ENCODE measurements around the gene ITIH6.

ITIH6 gene

DNA sequence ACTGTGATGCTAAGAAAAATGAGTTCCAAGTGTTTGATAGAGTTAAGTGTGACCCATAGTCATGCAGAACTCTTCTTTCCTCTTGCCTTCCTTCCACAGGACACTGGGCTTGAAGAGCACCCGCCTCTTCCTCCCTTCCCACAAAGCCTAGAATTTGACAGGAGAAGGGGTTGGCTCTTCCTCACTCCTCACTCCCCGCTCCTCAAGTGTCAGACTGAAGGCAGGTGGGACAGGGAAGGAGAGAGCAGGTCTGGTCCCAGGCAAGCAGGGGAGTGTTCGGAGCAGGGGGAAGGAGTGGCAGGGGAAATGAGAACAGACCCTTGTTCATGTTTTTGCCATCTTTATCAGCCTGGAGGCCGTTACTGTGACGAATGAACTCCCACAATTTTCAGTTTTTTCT lies 20.2 kb upstream of the ITIH6 start:
- ChIA-PET POLR2A (no interaction called here), CTCF (no interaction called here)
- DNase-seq (ENCODE audit: extremely low spot score) = no peak
- TF ChIP-seq, protein P1, sequence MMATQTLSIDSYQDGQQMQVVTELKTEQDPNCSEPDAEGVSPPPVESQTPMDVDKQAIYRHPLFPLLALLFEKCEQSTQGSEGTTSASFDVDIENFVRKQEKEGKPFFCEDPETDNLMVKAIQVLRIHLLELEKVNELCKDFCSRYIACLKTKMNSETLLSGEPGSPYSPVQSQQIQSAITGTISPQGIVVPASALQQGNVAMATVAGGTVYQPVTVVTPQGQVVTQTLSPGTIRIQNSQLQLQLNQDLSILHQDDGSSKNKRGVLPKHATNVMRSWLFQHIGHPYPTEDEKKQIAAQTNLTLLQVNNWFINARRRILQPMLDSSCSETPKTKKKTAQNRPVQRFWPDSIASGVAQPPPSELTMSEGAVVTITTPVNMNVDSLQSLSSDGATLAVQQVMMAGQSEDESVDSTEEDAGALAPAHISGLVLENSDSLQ (IDR thresholded peaks at IDR 0.05) = no peak
- TF ChIP-seq ARNT (IDR thresholded peaks at IDR 0.05) (no peak), ZNF384 (IDR thresholded peaks at IDR 0.05) (no peak), SP1 (IDR thresholded peaks at IDR 0.05) (no peak), ELF4 (IDR thresholded peaks at IDR 0.05) (no peak), NFRKB (IDR thresholded peaks at IDR 0.05) (no peak), FOXA1 (IDR thresholded peaks at IDR 0.05) (no peak), L3MBTL2 (conservative IDR thresholded peaks at IDR 0.05) (no peak), HDGF (IDR thresholded peaks at IDR 0.05; ENCODE audit: borderline replicate concordance) (no peak), FOXK2 (IDR thresholded peaks at IDR 0.05) (no peak)

DNA sequence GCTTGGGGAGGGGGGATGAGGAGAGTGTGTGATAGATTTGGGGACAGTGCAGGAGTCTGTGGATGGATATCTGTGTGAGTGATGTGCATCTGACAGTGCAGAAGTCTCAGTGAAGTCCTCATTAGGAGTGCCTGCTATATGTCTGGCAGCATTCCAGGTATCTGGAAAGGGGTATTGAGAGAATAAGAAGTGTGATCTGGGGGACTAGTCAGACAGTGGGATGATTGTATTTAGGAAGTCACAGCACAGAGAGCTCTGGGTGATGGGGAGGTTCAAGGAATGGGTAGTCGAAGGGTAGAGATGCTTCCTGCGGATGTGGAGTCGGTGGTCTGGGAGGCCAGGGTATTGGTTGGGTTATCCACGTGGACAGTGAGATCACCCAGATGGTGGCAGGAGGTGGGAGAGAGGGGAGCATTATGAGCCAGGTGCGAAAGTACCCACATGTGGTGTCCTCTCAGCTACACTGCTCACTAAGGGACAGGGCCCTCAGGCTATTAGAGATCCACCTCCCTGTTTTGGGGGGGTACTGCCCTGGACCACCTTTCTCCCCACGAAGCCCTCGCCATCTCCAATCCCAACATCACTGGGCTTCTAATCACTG lies 19.3 kb upstream of the ITIH6 start:
- ChIA-PET CTCF (interaction anchor here (0.6 kb wide), 1 partner anchor 249 kb away, joined by 5 read pairs; no protein-coding TSS in a partner anchor), POLR2A (no interaction called here)
- DNase-seq (ENCODE audit: extremely low spot score) = no peak
- no peak for TF ChIP-seq FOXK2 (IDR thresholded peaks at IDR 0.05)
- no peak for TF ChIP-seq ARNT (IDR thresholded peaks at IDR 0.05)
- no peak for TF ChIP-seq HDGF (IDR thresholded peaks at IDR 0.05; ENCODE audit: borderline replicate concordance)
- TF ChIP-seq CTBP1 (IDR thresholded peaks at IDR 0.05; ENCODE audit: borderline replicate concordance) = no peak
- TF ChIP-seq SP1 (IDR thresholded peaks at IDR 0.05) = no peak
- TF ChIP-seq SUZ12 (IDR thresholded peaks at IDR 0.05) = no peak
- no peak for TF ChIP-seq TARDBP (IDR thresholded peaks at IDR 0.05)
- TF ChIP-seq ELF4 (IDR thresholded peaks at IDR 0.05) = no peak
- TF ChIP-seq LEF1 (IDR thresholded peaks at IDR 0.05; ENCODE audit: borderline replicate concordance) = no peak
- TF ChIP-seq FOXM1 (IDR thresholded peaks at IDR 0.05; ENCODE audit: borderline replicate concordance) = no peak
- TF ChIP-seq ZNF384 (IDR thresholded peaks at IDR 0.05) = no peak
- no peak for TF ChIP-seq L3MBTL2 (conservative IDR thresholded peaks at IDR 0.05)
- TF ChIP-seq BHLHE40 (IDR thresholded peaks at IDR 0.05; ENCODE audit: borderline replicate concordance) = no peak
- TF ChIP-seq, protein P1 (IDR thresholded peaks at IDR 0.05) = no peak
- no peak for TF ChIP-seq FOXA1 (IDR thresholded peaks at IDR 0.05)
- no peak for TF ChIP-seq NFRKB (IDR thresholded peaks at IDR 0.05)

DNA sequence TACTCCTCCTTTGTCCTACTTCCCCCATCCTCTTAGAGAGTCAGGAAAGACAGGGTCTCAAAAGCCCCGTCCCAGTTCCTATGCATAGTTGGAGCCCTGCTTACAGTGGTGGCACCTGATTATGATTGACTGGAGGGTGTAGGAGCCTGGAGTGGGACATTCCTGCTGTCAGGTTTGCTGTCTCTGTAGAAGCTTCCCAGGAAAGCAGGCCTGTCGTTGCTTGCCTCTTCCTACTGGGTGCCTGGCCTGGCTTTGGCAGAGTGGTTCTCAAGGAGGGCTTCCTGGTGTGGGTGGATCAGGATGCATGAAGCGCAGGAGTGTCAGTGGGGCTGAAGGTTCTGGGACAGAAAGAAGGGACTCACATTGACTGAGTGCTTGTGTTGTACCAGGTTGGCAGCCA lies 14.3 kb upstream of the ITIH6 start:
- TF ChIP-seq TARDBP (IDR thresholded peaks at IDR 0.05) (no peak), CTBP1 (IDR thresholded peaks at IDR 0.05; ENCODE audit: borderline replicate concordance) (no peak), LEF1 (IDR thresholded peaks at IDR 0.05; ENCODE audit: borderline replicate concordance) (no peak), ZNF384 (IDR thresholded peaks at IDR 0.05) (no peak), SUZ12 (IDR thresholded peaks at IDR 0.05) (no peak), FOXK2 (IDR thresholded peaks at IDR 0.05) (no peak), FOXM1 (IDR thresholded peaks at IDR 0.05; ENCODE audit: borderline replicate concordance) (no peak), FOXA1 (IDR thresholded peaks at IDR 0.05) (no peak), ELF4 (IDR thresholded peaks at IDR 0.05) (no peak)
- TF ChIP-seq, protein P1 (IDR thresholded peaks at IDR 0.05) = no peak
- no peak for DNase-seq (ENCODE audit: extremely low spot score)
- ChIA-PET POLR2A (no interaction called here), CTCF (no interaction called here)

DNA sequence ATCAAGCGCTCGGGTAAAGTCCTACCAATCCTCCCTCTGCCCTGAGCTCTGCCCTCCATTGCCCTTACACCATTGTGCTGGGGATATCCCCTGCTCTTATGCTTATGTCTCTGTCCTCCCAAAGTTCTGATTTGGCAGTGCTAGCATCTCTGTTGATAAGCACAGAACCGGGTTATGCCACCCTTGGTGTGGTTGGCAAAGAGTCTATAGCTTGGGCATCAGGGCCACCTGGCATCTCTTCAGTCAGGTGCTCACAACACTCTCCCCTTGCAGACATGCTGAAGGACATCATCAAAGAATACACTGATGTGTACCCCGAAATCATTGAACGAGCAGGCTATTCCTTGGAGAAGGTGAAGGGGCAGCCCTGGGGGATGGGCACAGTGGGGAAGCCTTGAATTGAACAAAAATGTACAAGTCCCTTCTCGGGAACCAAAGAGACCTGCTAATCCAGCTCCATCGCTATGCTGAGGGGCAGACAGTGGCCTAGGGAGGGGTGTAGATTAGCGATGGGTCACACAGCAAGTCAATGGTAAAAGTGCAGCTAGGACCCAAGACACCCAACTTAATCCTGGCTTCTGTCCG lies 13.3 kb upstream of the ITIH6 start:
- ChIA-PET CTCF (no interaction called here), POLR2A (interaction anchor here (1.1 kb wide), 1 partner anchor 172 kb away, joined by 4 read pairs; no protein-coding TSS in a partner anchor)
- no peak for DNase-seq (ENCODE audit: extremely low spot score)
- no peak for TF ChIP-seq FOXM1 (IDR thresholded peaks at IDR 0.05; ENCODE audit: borderline replicate concordance)
- TF ChIP-seq, protein P1 (IDR thresholded peaks at IDR 0.05) = no peak
- TF ChIP-seq LEF1 (IDR thresholded peaks at IDR 0.05; ENCODE audit: borderline replicate concordance) = no peak
- TF ChIP-seq FOXK2 (IDR thresholded peaks at IDR 0.05) = no peak
- TF ChIP-seq SUZ12 (IDR thresholded peaks at IDR 0.05) = no peak
- TF ChIP-seq TARDBP (IDR thresholded peaks at IDR 0.05) = no peak
- TF ChIP-seq FOXA1 (IDR thresholded peaks at IDR 0.05) = no peak
- no peak for TF ChIP-seq ZNF384 (IDR thresholded peaks at IDR 0.05)
- TF ChIP-seq BHLHE40 (IDR thresholded peaks at IDR 0.05; ENCODE audit: borderline replicate concordance) = no peak
- no peak for TF ChIP-seq HDGF (IDR thresholded peaks at IDR 0.05; ENCODE audit: borderline replicate concordance)

DNA sequence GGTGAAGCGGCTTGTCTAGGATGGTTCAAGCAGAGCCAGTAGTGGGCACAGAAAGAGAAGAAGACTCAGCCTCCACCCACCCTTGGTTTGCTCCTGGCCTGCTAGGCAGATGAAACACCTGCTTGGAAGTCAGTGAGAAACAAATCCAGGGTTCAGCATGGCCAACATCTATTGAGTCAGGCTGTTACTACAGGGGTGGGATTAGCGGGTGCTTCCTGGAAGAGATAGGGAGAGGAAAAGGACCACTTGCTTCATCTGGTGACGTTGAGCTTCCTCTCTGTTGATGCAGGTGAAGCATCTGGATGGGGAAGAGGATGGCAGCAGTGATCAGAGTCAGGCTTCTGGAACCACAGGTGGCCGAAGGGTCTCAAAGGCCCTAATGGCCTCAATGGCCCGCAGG lies 12.5 kb upstream of the ITIH6 start:
- DNase-seq (ENCODE audit: extremely low spot score) = no peak
- ChIA-PET CTCF (no interaction called here), POLR2A (interaction anchor here (1.1 kb wide), 1 partner anchor 171 kb away, joined by 4 read pairs; no protein-coding TSS in a partner anchor)
- TF ChIP-seq ELF4 (IDR thresholded peaks at IDR 0.05) = no peak
- no peak for TF ChIP-seq FOXA1 (IDR thresholded peaks at IDR 0.05)
- TF ChIP-seq CTBP1 (IDR thresholded peaks at IDR 0.05; ENCODE audit: borderline replicate concordance) = no peak
- TF ChIP-seq FOXK2 (IDR thresholded peaks at IDR 0.05) = no peak
